HepG2 (cell line): ENCODE results near the gene PRSS16. TPM values are rescaled to one million over a fixed set of nuclear protein-coding genes. Genes with fewer than 3 reads are reported as not detected.

Experiments
- ATAC-seq: fragments of 200-7000 bp; cut with Tn5 transposase; 3 replicates; pipeline ENCODE4 v1.9.1; 2020; ENCODE audit warnings: mild to moderate bottlenecking, moderate library complexity
- BruUV-seq: library from RNA; stranded (reverse); fragments of 400-500 nt; replicated peaks from 2 replicates; lab custom pipeline; 2021; lab: Mats Ljungman, UMichigan
- CTCF ChIA-PET: fragments of 300-600 bp; formaldehyde crosslinking; extraction: SDS; loops from one replicate; lab custom pipeline; 2021; ENCODE audit warnings: low total read pairs, inconsistent platforms, low intra/inter-chr PET ratio; lab: Yijun Ruan, JAX
- POLR2A ChIA-PET: fragments of 350-600 bp; sonication (Branson Sonifier 250); formaldehyde crosslinking; loops from one replicate; lab custom pipeline; 2020; ENCODE audit warnings: antibody characterized with exemption, inconsistent platforms; lab: Yijun Ruan, JAX
- DNase-seq: peaks from one replicate; pipeline ENCODE4 v3.0.0-alpha.2; 2015; ENCODE audit warnings: low spot score
- FAIRE-seq: peaks from 3 replicates; lab custom pipeline; 2011; peaks lifted over from hg19 to GRCh38; lab: Jason Lieb, UNC
- H2AFZ ChIP-seq: one replicate; pipeline ENCODE4 v1.6.1; 2011; ENCODE audit warnings: low read length, inconsistent platforms
- H3K27ac ChIP-seq: fragments of 300-600 bp; 3 replicates; pipeline ENCODE4 v1.8.0; 2011; ENCODE audit warnings: mixed run types, mild to moderate bottlenecking, mixed read lengths, low read length, inconsistent platforms; ENCODE audit not compliant: insufficient read depth; ENCODE audit errors: extremely low read length
- H3K27me3 ChIP-seq, 2 experiments: fragments of 200-600 bp in 1 of 2; 2 replicates in 1 of 2; 3 replicates in 1 of 2; pipeline versions ENCODE4 v1.6.0 to v1.8.0; 2011; ENCODE audit warnings: low read length in 2 of 2, mild to moderate bottlenecking in 2 of 2, moderate library complexity in 2 of 2, inconsistent platforms in 1 of 2; ENCODE audit not compliant: insufficient read depth in 2 of 2, control insufficient read depth in 1 of 2
- H3K36me3 ChIP-seq, 2 experiments: fragments of 200-600 bp in 1 of 2; replicated peaks in 1 of 2; 2 replicates in 1 of 2; 3 replicates in 1 of 2; pipeline versions ENCODE4 v1.5.1 to v1.8.0; 2011; ENCODE audit warnings: low read length in 2 of 2, inconsistent platforms in 1 of 2; ENCODE audit not compliant: insufficient read depth in 2 of 2, control insufficient read depth in 1 of 2
- H3K4me1 ChIP-seq: 2 replicates; pipeline ENCODE4 v1.5.1; 2012; ENCODE audit warnings: low read length, inconsistent platforms; ENCODE audit not compliant: insufficient read depth
- H3K4me2 ChIP-seq: 2 replicates; pipeline ENCODE4 v1.6.0; 2011; ENCODE audit warnings: low read depth, low read length, inconsistent platforms
- H3K4me3 ChIP-seq, 3 experiments: fragments of 200-600 bp in 1 of 3; sonication (generic), shearing (Covaris generic) in 1 of 3; replicated peaks in 1 of 3; 2 replicates each; pipeline ENCODE4 v1.5.1; 2011 to 2016; ENCODE audit warnings: low read length in 3 of 3, inconsistent platforms in 2 of 3, low read depth in 2 of 3, mild to moderate bottlenecking in 2 of 3, control low read depth in 1 of 3, mixed read lengths in 1 of 3; ENCODE audit not compliant: insufficient read depth in 1 of 3
- H3K79me2 ChIP-seq: one replicate; pipeline ENCODE4 v1.6.1; 2011; ENCODE audit warnings: low read length, inconsistent platforms; ENCODE audit not compliant: insufficient read depth
- H3K9ac ChIP-seq: 2 replicates; pipeline ENCODE4 v1.6.0; 2011; ENCODE audit warnings: mild to moderate bottlenecking, low read depth, low read length, inconsistent platforms; ENCODE audit not compliant: insufficient read depth
- H3K9me3 ChIP-seq: 2 replicates; pipeline ENCODE4 v1.5.1; 2012; ENCODE audit warnings: mild to moderate bottlenecking, low read length
- H4K20me1 ChIP-seq: 2 replicates; pipeline ENCODE4 v1.6.0; 2011; ENCODE audit warnings: inconsistent platforms, mild to moderate bottlenecking, low read length, moderate library complexity; ENCODE audit not compliant: insufficient read depth
- AGO1 ChIP-seq: fragments of 200-400 bp; formaldehyde crosslinking; IDR thresholded peaks from 2 replicates; pipeline ENCODE4 v1.6.1; 2017; ENCODE audit warnings: mild to moderate bottlenecking, low read depth, low read length, moderate library complexity; ENCODE audit not compliant: poor library complexity, severe bottlenecking
- CBX2 ChIP-seq, 2 experiments: fragments of 200-600 bp in 1 of 2; sonication (generic); formaldehyde crosslinking in 1 of 2; IDR thresholded peaks; 2 replicates each; pipeline versions ENCODE4 v1.7.0 to v1.8.1; 2018 to 2022; ENCODE audit warnings: low read depth in 2 of 2, low read length in 1 of 2, mild to moderate bottlenecking in 1 of 2, missing genetic modification reagents in 1 of 2
- GFI1 ChIP-seq: sonication (generic); formaldehyde crosslinking; IDR thresholded peaks from 2 replicates; pipeline ENCODE4 v1.5.0; 2020; ENCODE audit warnings: missing genetic modification reagents, mild to moderate bottlenecking, borderline replicate concordance
- HIVEP1 ChIP-seq: sonication (generic); formaldehyde crosslinking; IDR thresholded peaks from 2 replicates; pipeline ENCODE4 v1.4.0; 2020; ENCODE audit warnings: mild to moderate bottlenecking, missing genetic modification reagents
- ISX ChIP-seq: sonication (generic); formaldehyde crosslinking; conservative IDR thresholded peaks from 2 replicates; pipeline ENCODE4 v1.5.0; 2020; ENCODE audit warnings: missing genetic modification reagents
- NCOA5 ChIP-seq: sonication (generic); formaldehyde crosslinking; IDR thresholded peaks from 2 replicates; pipeline ENCODE4 v1.4.0; 2020; ENCODE audit warnings: missing genetic modification reagents
- NFYB ChIP-seq: sonication (generic); formaldehyde crosslinking; IDR thresholded peaks from 2 replicates; pipeline ENCODE4 v1.4.0; 2020; ENCODE audit warnings: missing genetic modification reagents
- PAF1 ChIP-seq: IDR thresholded peaks from 2 replicates; pipeline ENCODE4 v1.6.1; 2016; ENCODE audit warnings: missing genetic modification reagents, missing compliant biosample characterization
- SKI ChIP-seq: fragments of 450-650 bp; IDR thresholded peaks from one replicate; pipeline ENCODE4 v1.6.1; 2018; ENCODE audit warnings: mild to moderate bottlenecking; ENCODE audit not compliant: partially characterized antibody
- THAP11 ChIP-seq: IDR thresholded peaks from 2 replicates; pipeline ENCODE4 v1.6.1; 2016; ENCODE audit warnings: missing biosample characterization, missing genetic modification reagents
- YEATS2 ChIP-seq: sonication (generic); formaldehyde crosslinking; IDR thresholded peaks from 2 replicates; pipeline ENCODE4 v1.4.0; 2020; ENCODE audit warnings: missing genetic modification reagents, borderline replicate concordance
- ZNF543 ChIP-seq: sonication (generic); formaldehyde crosslinking; IDR thresholded peaks from 2 replicates; pipeline ENCODE4 v1.4.0; 2020; ENCODE audit warnings: mild to moderate bottlenecking, missing genetic modification reagents
- ZNF589 ChIP-seq: sonication (generic); formaldehyde crosslinking; conservative IDR thresholded peaks from 2 replicates; pipeline ENCODE4 v1.8.0; 2022; ENCODE audit warnings: mild to moderate bottlenecking, moderate library complexity, missing genetic modification reagents
- WGBS: methylation state at CpG from one replicate; pipeline ENCODE4 v1.1.6; 2017; ENCODE audit warnings: low lambda C conversion rate; 5-methylcytosine and 5-hydroxymethylcytosine counted together
- in situ Hi-C: cut with HindIII; loops from 2 replicates; pipeline ENCODE4 v1.10.0; 2017; ENCODE audit warnings: low pct_unique_long_range_greater_than_20kb; ENCODE audit not compliant: extremely low pct_ligation_motif_present
- intact Hi-C: fragments of 100-400 bp; cut with micrococcal nuclease; formaldehyde crosslinking; loops from one replicate; pipeline ENCODE4 v1.10.0; 2022; ENCODE audit not compliant: unreplicated experiment
- polyA plus RNA-seq, 8 experiments: library from polyadenylated mRNA; depleted of rRNA in 3 of 8; stranded (reverse) in 7 of 8; unstranded in 1 of 8; fragments of >200 nt; fragmentation: Illumina TruSeq in 4 of 8; extraction: Trizol in 4 of 8; gene quantifications; 2 replicates each; pipeline versions ENCODE4 v1.2.1 to v1.2.3, GENCODE V29; 2011 to 2016; ENCODE audit warnings: low read depth in 4 of 8, missing spikeins in 1 of 8, mixed read lengths in 1 of 8; ENCODE audit not compliant: insufficient read depth in 1 of 8
- total RNA-seq, 5 experiments: library from RNA; depleted of rRNA; stranded (reverse); fragments of >200 nt; fragmentation: Illumina TruSeq; extraction: Trizol; gene quantifications; 2 replicates each; pipeline ENCODE4 v1.2.3, GENCODE V29; 2016; ENCODE audit warnings: low read depth in 1 of 5

The PRSS16 gene
- total and polyA plus RNA-seq, 2 of the 13 experiments (the other 11 are each of a cell fraction or from before 2014, with no cell fraction given), result not detected

DNA sequence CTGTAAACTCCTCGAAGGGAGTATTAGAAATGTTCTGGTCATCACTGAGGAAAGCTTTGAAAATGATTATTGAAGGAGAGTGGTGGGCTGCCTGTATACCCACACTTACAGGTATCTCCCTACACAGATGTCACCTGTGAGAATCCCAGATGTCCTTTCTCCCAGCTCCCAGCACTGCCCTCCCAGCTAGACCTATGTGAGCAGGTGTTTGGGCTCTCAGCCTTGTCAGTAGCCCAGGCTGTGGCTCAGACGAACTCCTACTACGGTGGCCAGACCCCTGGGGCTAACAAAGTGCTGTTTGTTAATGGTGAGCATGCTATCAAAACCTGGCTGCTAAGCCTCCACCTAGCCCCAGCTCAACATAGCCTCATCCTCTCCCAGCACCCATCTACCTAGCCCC, 7.1 kb downstream of the PRSS16 start:
- ATAC-seq (no peak), DNase-seq (no peak), FAIRE-seq (no peak)
- 3% methylated on average over 3 of the region's 3 CpGs for WGBS
- in situ Hi-C loops, result no loop called here
- Histone ChIP-seq H3K9me3 (no peaks in the 10 kb centered on the region), H3K27me3 (peaks cover 0 to 24% of the 10 kb centered on the region in 2 experiments; a peak in 3 of 5 replicates), H3K36me3 (no peaks in the 10 kb centered on the region), H3K4me1 (no peaks in the 10 kb centered on the region), H3K9ac (no peak overlapping the region), H3K4me3 (no peak overlapping the region), H4K20me1 (no peaks in the 10 kb centered on the region), H3K4me2 (no peak overlapping the region), H3K27ac (no peak overlapping the region), H3K79me2 (no peaks in the 10 kb centered on the region), H2AFZ (no peak overlapping the region)
- no TSS peak for BruUV-seq
- ChIA-PET POLR2A (no interaction called here), CTCF (no interaction called here)
- intact Hi-C loops, result no loop called here
- TF ChIP-seq NFYB, result no peak
- no peak for TF ChIP-seq YEATS2 (CRISPR knock-in tag)
- TF ChIP-seq ZNF589, result no peak
- no peak for TF ChIP-seq NCOA5 (CRISPR knock-in tag)
- no peak for TF ChIP-seq SKI
- TF ChIP-seq AGO1, result no peak
- TF ChIP-seq THAP11, result no peak
- no peak for TF ChIP-seq ZNF543
- TF ChIP-seq ISX (CRISPR knock-in tag), result no peak
- no peak for TF ChIP-seq HIVEP1 (CRISPR knock-in tag)
- TF ChIP-seq GFI1 (CRISPR knock-in tag), result no peak
- no peak for TF ChIP-seq PAF1
- TF ChIP-seq CBX2 (IDR thresholded peaks at IDR 0.05; ENCODE audit: low read depth, low read length), result no peak
- no peak for TF ChIP-seq CBX2 (CRISPR knock-in tag; IDR thresholded peaks at IDR 0.05; ENCODE audit: low read depth)
- TF ChIP-seq, all 625 proteins: peak for 0
